Bronchial epithelial cell (primary cell): ENCODE data around the gene ARPC1B. TPM values are rescaled to one million over a fixed set of nuclear protein-coding genes. Genes with fewer than 3 reads are reported as not detected.
"Not testable (repeated sequence)": the region's sequence is repeated elsewhere in the genome, so short reads cannot be mapped to it uniquely, and the experiment has no call there.

Experiments
- DNase-seq: peaks from one replicate; pipeline ENCODE4 v3.0.0-alpha.2; 2010; ENCODE audit warnings: low read depth
- FAIRE-seq: peaks from 2 replicates; lab custom pipeline; 2011; peaks lifted over from hg19 to GRCh38; lab: Jason Lieb, UNC
- H3K27me3 ChIP-seq: 2 replicates; pipeline ENCODE4 v1.5.1; 2011; ENCODE audit warnings: low read length; ENCODE audit not compliant: control insufficient read depth, insufficient read depth
- H3K36me3 ChIP-seq: 2 replicates; pipeline ENCODE4 v1.5.1; 2011; ENCODE audit warnings: low read length; ENCODE audit not compliant: control insufficient read depth, insufficient read depth
- H3K4me3 ChIP-seq: 2 replicates; pipeline ENCODE4 v1.5.1; 2011; ENCODE audit warnings: mild to moderate bottlenecking, low read depth, low read length, control low read depth
- total RNA-seq: library from RNA; depleted of rRNA; stranded (reverse); fragments of >200 nt; gene quantifications from 2 replicates; pipeline ENCODE4 v1.2.1, GENCODE V29; 2014
- TF ChIP-seq, protein P1 (sequence below): IDR thresholded peaks from 2 replicates; pipeline ENCODE4 v1.5.1; 2011; ENCODE audit warnings: mild to moderate bottlenecking, moderate library complexity, low read length, control low read depth, inconsistent platforms; ENCODE audit not compliant: insufficient read depth, severe bottlenecking

The ARPC1B gene
- total RNA-seq, 1 donor from 2014 or later: 569 TPM

DNA sequence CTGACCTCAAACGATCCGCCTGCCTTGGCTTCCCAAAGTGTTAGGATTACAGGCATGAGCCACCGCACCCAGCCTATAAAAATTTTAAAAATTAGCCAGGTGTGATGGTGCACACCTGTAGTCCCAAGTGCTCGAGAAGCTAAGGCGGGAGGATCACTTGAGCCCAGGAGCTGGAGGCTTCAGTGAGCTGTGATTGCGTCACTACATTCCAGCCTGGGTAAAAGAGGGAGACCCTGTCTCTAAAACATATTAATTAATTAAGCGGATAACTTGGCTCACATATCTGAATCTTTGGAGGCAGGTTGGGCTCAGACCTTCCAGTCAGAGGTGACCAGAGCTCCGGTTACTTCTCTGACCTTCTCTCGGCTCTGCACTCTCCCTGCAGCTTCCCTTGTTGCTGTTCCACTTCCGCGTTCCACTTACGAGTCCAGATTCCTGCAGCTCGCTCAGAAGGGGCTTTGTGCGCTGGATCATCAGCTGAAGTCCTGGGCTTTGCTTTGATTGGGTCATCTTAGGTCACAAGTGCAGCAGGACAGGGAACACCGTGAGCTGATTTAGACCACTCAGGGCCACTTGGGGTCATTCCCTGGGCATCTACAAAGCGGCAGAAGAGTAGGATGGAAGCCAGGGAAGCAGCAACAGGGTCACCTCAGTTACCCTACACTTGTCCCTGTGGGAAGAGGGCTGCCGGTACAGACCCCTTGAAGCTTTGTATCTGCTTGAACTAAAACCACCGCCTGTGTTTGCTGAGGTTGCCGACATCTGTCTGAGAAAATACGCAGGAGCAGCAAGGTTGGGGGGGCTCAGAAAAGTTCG lies 2.0 kb upstream of the ARPC1B start:
- Histone ChIP-seq H3K36me3 (no peaks in the 10 kb centered on the region), H3K4me3 (no peak overlapping the region), H3K27me3 (no peaks in the 10 kb centered on the region)
- DNase-seq: peak; percentile 42
- FAIRE-seq: no peak
- TF ChIP-seq, protein P1, sequence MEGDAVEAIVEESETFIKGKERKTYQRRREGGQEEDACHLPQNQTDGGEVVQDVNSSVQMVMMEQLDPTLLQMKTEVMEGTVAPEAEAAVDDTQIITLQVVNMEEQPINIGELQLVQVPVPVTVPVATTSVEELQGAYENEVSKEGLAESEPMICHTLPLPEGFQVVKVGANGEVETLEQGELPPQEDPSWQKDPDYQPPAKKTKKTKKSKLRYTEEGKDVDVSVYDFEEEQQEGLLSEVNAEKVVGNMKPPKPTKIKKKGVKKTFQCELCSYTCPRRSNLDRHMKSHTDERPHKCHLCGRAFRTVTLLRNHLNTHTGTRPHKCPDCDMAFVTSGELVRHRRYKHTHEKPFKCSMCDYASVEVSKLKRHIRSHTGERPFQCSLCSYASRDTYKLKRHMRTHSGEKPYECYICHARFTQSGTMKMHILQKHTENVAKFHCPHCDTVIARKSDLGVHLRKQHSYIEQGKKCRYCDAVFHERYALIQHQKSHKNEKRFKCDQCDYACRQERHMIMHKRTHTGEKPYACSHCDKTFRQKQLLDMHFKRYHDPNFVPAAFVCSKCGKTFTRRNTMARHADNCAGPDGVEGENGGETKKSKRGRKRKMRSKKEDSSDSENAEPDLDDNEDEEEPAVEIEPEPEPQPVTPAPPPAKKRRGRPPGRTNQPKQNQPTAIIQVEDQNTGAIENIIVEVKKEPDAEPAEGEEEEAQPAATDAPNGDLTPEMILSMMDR: no peak

DNA sequence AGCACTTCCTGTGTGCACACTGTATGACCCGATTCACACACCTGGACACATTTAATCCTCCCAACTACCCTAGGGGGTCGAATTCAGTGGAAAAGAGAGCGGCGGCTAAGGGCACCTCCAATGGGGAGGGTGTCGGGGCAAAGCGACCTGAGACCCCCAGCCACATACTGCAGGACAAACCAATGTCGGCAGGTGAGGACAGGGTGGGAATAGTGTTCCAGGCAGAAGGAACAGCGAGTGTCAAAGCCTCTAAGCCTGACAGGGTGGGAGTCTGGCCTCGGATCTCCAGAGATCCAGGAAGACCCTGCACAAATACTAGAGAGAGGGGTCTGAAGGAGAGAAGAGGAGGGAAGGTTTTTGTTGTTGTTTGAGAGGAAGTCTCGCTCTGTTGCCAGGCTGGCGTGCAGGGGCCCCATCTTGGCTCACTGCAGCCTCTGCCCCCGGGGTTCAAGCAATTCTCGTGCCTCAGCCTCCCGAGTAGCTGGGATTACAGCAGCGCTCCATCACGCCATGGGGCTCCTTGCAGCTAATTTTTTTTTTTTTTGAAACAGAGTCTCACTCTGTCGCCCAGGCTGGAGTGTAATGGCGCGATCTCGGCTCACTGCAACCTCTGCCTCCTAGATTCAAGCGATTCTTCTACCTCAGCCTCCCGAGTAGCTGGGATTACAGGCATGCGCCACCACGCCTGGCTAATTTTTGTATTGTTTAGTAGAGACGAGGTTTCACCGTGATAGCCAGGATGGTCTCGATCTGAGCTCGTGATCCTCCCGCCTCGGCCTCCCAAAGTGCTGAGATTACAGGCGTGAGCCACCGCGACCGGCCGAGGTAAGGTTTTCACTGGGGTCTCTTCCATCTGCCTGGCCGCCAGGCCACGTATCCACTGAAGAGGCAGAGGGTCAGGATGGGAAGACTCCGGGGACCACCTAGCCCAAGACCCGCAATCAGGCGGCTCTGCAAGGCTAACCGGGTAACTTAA lies 1.2 kb upstream of the ARPC1B start:
- Histone ChIP-seq H3K27me3 (no peaks in the 10 kb centered on the region), H3K36me3 (peaks cover 3% of the 10 kb centered on the region), H3K4me3 (no peak overlapping the region)
- no peak for FAIRE-seq
- TF ChIP-seq, protein P1: no peak
- DNase-seq: no peak

DNA sequence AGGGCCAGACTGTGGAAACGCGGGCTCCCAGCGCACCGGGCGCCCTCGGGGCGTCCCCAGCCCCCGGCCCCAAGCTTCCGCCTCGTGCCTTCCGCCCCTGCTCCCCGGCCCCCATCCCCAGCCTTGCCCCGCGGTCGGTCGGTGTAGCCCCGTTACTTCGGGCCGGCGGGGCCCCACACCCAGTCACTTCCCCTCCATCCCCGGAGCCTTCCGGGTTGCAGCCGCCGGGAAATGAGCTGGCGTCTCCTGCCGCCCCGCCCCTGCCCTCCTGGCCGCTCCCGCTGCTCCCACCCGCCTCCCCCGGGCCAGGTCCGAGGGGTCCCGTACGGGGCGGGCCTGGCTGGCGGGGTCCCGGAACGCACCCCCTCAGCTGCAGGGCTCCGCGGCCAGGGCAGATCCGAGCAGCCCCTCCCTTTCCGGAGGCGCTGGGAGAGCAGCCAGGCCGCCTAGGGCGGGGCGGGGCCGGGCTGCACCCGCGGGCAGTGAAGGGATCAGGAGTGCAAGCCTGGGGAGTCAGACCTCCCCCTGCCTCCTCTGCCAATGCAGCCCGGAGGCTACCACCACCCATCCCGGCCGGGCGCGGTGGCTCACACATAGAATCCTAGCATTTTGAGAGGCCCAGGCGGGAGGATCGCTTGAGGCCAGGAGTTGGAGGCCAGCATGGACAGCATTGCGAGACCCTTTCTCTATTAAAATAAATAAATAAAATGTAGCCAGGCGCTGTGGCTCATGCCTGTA lies 709 bp downstream of the ARPC1B start:
- DNase-seq: peak; percentile 45

DNA sequence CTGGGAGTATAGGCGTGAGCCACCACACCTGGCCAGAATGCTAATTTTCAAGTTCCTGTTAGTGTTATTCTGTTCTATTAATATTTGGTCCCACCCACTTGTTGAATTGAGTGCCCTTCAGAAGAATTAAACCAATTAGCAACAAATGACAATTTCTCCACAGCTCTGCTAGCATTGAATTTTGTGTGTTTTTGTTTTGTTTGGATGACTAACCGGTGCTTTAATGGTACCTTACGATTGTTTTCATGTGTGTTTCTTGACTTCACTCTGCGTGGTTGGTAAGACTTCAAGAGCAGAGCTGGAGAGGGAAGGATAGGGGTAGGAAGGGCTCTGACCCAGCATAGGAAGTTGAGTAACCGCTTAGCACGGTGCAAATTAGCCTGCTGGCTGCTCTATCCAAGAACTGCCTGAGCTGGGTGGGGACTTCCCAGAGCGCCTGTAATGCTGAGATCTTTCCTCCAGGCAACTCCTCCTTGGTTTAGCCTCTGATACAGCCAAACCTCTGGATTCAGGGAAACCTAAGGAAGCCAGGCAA lies 4.6 kb downstream of the ARPC1B start:
- Histone ChIP-seq H3K27me3 (no peaks in the 10 kb centered on the region), H3K36me3 (peaks cover 26% of the 10 kb centered on the region), H3K4me3 (no peak overlapping the region)
- DNase-seq (peak; percentile 88), FAIRE-seq (no peak)
- TF ChIP-seq, protein P1: no peak

More for the DNA sequence above, 709 bp downstream of the ARPC1B start:
- TF ChIP-seq, protein P1: no peak
- Histone ChIP-seq H3K4me3 (peak overlapping the region; percentile 86), H3K36me3 (peaks cover 8% of the 10 kb centered on the region), H3K27me3 (no peaks in the 10 kb centered on the region)
- FAIRE-seq: no peak

DNA sequence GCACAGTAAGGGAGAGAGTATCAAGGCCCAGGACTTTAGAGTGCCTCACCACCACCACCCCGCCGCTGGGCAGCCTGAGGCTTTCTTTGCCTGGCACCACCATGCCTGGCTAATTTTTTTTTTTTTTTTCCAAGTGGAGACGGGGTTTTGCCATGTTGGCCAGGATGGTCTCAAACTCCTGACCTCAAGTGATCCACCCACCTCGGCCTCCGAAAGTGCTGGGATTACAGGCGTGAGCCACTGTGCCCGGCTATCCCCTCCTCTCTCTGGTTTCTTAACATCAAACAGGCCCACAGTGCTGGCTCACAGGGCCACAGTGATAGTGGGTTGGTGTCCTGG lies 5.1 kb downstream of the ARPC1B start:
- DNase-seq, H3K4me3 ChIP-seq, FAIRE-seq, H3K27me3 ChIP-seq: not testable (repeated sequence)
- H3K36me3 ChIP-seq: peaks cover 28% of the 10 kb centered on the region
